SK-N-MC (cell line): ENCODE results near the gene MAGI2.
"Not testable (repeated sequence)": the region's sequence is repeated elsewhere in the genome, so short reads cannot be mapped to it uniquely, and the experiment has no call there.

Experiments used
- DNase-seq: peaks from one replicate; pipeline ENCODE4 v3.0.0-alpha.2; 2011; ENCODE audit warnings: low read depth, low spot score
- H3K27ac ChIP-seq: fragments of 200-600 bp; sonication (generic); 2 replicates; pipeline ENCODE4 v1.5.1; 2016; ENCODE audit warnings: mixed run types
- H3K36me3 ChIP-seq: fragments of 200-600 bp; sonication (generic); 2 replicates; pipeline ENCODE4 v1.6.1; 2017; ENCODE audit warnings: antibody characterized with exemption, low read length, mixed read lengths; ENCODE audit not compliant: insufficient read depth
- H3K4me3 ChIP-seq: fragments of 200-600 bp; sonication (generic); 2 replicates; pipeline ENCODE4 v1.5.1; 2016
- H3K9ac ChIP-seq: fragments of 200-600 bp; sonication (generic); 2 replicates; pipeline ENCODE4 v1.8.0; 2017; ENCODE audit warnings: mixed run types, mixed read lengths; ENCODE audit not compliant: insufficient read length
- H3K9me3 ChIP-seq: fragments of 200-600 bp; sonication (generic); 2 replicates; pipeline ENCODE4 v1.6.1; 2017; ENCODE audit warnings: low read depth, mild to moderate bottlenecking, antibody characterized with exemption, low read length, moderate library complexity, mixed read lengths
- EZH2 ChIP-seq: fragments of 200-600 bp; sonication (generic); IDR thresholded peaks from one replicate; pipeline ENCODE4 v1.6.1; 2017; ENCODE audit warnings: antibody characterized with exemption
- FOXP2 ChIP-seq: optimal IDR thresholded peaks from 2 replicates; pipeline ENCODE3; 2011; ENCODE audit warnings: mild to moderate bottlenecking, moderate library complexity; ENCODE audit not compliant: insufficient read depth; ENCODE audit errors: extremely low read length, control extremely low read depth
- POLR2AphosphoS5 ChIP-seq: IDR thresholded peaks from 2 replicates; pipeline ENCODE4 v1.6.1; 2012; ENCODE audit warnings: mild to moderate bottlenecking, low read depth, low read length, borderline replicate concordance

Gene MAGI2

GRCh38 chr7:78248867-78249266 is 1204.6 kb downstream of the MAGI2 start:
- Histone ChIP-seq H3K36me3 (no peaks in the 10 kb centered on the region), H3K9ac (no peak overlapping the region), H3K27ac (no peak overlapping the region), H3K4me3 (no peak overlapping the region), H3K9me3 (no peaks in the 10 kb centered on the region)
- no peak for TF ChIP-seq FOXP2
- TF ChIP-seq EZH2 = no peak
- no peak for TF ChIP-seq POLR2AphosphoS5
- DNase-seq = no peak

DNA sequence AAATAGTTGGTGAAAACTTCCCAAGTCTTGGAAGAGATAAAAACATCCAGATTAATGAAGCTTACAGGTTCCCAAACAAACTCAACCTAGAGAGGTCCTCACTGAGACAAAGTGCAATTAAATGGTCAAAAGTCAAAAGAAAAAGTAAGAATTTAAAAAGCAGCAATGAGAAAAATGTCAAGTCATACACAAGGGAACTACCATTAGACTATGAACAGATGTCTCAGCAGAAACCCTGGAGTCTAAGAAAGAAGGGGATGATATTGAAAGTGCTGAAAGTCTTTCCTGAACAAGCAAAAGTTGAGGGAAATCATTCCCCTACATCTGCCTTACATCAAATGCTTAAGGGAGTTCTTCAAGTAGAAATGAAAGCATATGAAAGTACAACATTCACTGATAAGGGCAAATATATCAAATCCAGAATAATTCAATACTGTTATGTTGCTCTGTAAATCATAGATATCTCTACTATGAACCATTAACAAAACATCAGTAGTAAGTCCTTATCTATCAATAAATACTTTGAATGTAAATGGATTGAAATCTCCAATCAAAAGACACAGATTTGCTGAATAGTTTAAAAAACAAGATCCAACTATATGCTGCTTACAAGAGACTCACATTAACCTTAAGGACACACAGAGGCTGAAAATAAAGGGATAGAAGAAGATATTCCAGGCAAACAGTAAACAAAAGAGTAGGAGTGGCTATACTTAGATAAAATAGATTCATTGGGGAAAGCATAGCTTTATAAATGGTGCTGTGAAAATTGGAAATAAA is 1205.4 kb downstream of the MAGI2 start:
- Histone ChIP-seq H3K9me3 (no peaks in the 10 kb centered on the region), H3K4me3 (no peak overlapping the region), H3K36me3 (no peaks in the 10 kb centered on the region), H3K27ac (no peak overlapping the region), H3K9ac (no peak overlapping the region)
- no peak for DNase-seq
- TF ChIP-seq EZH2 (no peak), POLR2AphosphoS5 (no peak), FOXP2 (no peak)

DNA sequence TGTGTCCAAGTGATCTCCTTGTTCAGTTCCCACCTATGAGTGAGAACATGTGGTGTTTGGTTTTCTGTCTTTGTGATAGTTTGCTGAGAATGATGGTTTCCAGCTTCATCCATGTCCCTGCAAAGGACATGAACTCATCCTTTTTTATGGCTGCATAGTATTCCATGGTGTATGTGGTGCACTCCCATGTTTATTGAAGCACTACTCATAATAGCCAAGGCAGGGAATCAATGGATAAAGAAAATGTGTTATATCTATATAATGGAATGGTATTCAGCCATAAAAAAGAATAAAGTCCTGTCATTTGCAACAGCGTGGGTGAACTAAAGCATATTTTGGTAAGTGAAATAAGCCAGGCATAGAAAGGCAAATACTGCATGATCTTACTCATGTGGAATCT is 1213.3 kb downstream of the MAGI2 start:
- DNase-seq, H3K27ac ChIP-seq, H3K9me3 ChIP-seq, H3K9ac ChIP-seq, H3K4me3 ChIP-seq, H3K36me3 ChIP-seq: not testable (repeated sequence)

DNA sequence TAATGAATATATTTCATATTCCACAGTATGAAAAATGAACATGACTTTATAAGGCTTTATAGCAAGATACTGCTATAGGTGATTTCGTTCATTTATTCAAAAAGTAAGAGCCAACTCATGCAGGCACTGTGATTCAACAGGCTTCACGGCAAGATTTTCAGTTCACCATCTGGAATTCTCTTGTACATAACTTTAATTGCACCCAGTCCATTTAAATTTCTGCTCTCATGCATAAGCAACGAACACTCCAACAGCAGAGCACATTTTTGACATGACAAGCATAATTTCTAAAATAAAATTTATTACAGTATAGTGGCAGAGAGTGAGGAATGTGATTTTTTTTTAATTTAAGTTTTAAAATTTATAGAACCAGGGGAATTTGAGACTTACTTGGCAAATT is 1218.8 kb downstream of the MAGI2 start:
- no peak overlapping the region for H3K4me3 ChIP-seq
- no peak for TF ChIP-seq FOXP2
- TF ChIP-seq EZH2 = no peak
- TF ChIP-seq POLR2AphosphoS5 = no peak
- H3K9ac ChIP-seq = no peak overlapping the region
- H3K27ac ChIP-seq = no peak overlapping the region
- H3K36me3 ChIP-seq = no peaks in the 10 kb centered on the region
- no peaks in the 10 kb centered on the region for H3K9me3 ChIP-seq
- DNase-seq = no peak

DNA sequence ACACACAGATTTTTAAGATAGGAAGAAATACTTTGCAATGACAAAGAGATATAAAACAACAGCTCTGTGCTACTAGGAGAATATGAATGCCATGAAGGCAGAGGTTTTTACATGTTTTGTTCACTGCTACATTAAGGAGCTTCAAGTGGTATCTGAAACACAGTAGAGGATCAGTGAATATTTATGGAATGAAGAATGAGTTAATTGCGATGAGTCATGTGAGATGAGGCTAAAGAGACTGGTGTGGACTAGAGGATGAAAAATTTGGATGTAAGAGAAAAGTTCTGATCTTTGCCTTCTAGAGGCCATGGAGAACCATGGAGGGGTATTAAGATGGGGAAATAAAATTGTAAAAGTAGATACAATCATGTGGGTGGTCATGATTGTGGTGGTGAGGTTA is 1220.7 kb downstream of the MAGI2 start:
- no peak overlapping the region for H3K9ac ChIP-seq
- no peak overlapping the region for H3K27ac ChIP-seq
- H3K4me3 ChIP-seq = no peak overlapping the region
- DNase-seq = no peak
- TF ChIP-seq EZH2 = no peak
- TF ChIP-seq POLR2AphosphoS5 = no peak
- no peak for TF ChIP-seq FOXP2
- no peaks in the 10 kb centered on the region for H3K36me3 ChIP-seq
- no peaks in the 10 kb centered on the region for H3K9me3 ChIP-seq

DNA sequence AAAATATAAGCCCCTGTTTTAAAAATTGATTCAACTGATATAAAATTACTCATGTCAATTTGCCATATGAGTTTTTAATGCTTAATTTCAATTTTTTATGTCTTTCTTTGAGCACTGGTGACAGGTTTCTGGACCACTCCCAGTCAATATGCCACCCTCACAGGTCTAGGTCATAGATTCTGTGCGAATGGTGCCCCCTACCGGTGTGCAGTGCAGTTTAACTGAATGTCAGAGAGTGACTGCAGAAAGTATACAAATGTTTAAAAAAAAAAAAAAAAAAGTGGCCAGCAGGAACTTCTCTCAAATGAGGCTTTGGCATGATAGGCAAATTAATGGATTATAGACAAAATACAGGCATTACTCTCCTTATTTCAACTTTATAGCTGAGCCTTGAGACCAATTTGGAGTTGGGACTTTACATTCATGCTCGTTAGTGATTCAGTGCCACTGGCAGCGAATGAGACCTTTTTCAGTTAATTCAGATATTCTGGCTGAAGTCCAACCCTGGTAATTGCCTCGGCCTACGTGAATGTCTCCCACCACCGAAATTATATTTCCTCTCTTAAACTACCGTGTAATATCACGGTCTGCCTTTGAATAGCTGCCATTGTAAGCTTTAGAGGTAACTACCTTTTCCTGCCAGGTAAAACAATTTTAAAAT is 1227.3 kb downstream of the MAGI2 start:
- no peaks in the 10 kb centered on the region for H3K9me3 ChIP-seq

DNA sequence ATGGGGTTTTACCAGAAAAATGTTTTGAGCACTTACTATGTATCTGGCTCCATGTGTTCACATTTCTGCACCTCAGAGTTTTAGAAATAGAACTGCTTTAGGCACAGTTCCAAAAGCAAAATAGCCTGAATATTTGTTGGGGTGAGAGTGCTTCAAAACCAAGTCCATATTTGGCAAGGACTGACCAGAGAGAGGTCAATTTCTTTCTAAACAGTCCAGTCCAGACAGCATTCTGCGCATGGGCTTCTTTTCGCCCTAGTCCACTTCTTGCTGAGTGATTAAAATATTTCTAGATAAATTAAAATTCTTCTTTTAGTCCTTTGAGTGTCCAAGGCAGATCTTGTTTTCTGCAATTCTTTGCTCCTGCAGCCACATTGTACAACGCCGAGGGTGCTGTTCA is 1227.9 kb downstream of the MAGI2 start:
- no peak overlapping the region for H3K4me3 ChIP-seq
- TF ChIP-seq FOXP2 = no peak
- no peak for TF ChIP-seq POLR2AphosphoS5
- no peak for TF ChIP-seq EZH2
- no peak for DNase-seq
- H3K9ac ChIP-seq = no peak overlapping the region
- H3K36me3 ChIP-seq = no peaks in the 10 kb centered on the region
- no peak overlapping the region for H3K27ac ChIP-seq
- no peaks in the 10 kb centered on the region for H3K9me3 ChIP-seq

More for the DNA sequence above, 1227.3 kb downstream of the MAGI2 start:
- no peak overlapping the region for H3K27ac ChIP-seq
- DNase-seq = peak; percentile 6
- no peak overlapping the region for H3K9ac ChIP-seq
- no peaks in the 10 kb centered on the region for H3K36me3 ChIP-seq
- H3K4me3 ChIP-seq = no peak overlapping the region
- TF ChIP-seq FOXP2 = no peak
- TF ChIP-seq POLR2AphosphoS5 = no peak
- TF ChIP-seq EZH2 = no peak

- H3K36me3 ChIP-seq = no peaks in the 10 kb centered on the region
- TF ChIP-seq POLR2AphosphoS5 (no peak), FOXP2 (no peak), EZH2 (no peak)
- no peak for DNase-seq
Observed at GRCh38 chr7:78224923-78225322, 1228.5 kb downstream of the MAGI2 start.

More at GRCh38 chr7:78224923-78225322, 1228.5 kb downstream of the MAGI2 start:
- Histone ChIP-seq H3K27ac (no peak overlapping the region), H3K9ac (no peak overlapping the region), H3K9me3 (no peaks in the 10 kb centered on the region), H3K4me3 (no peak overlapping the region)
